DMS 273 treated with DMSO at 0.1 percent for 48 hours (cell line): ENCODE results near the gene ANKRD53.

Experiments
- DNase-seq: peaks from one replicate; lab custom pipeline; 2025; lab: John Stamatoyannopoulos, UW

ANKRD53 gene, protein sequence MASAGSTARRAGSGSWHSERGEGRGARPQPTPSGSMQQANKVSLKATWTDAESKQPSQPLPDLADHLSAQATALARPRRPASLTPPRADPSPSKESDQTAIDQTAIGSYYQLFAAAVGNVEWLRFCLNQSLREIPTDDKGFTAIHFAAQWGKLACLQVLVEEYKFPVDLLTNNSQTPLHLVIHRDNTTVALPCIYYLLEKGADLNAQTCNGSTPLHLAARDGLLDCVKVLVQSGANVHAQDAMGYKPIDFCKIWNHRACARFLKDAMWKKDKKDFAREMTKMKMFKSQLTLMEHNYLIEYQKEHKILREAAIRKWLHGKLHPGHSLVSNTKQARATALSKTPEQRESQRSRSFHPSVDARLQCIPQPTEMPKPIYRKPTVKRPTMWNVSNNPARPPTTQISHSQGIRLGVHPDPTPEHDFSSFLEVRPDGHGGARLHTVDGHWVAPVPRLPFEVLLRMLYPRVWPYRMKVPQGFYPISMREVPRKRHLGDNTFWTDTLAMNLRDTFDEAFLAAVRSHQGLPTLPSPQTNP

DNA sequence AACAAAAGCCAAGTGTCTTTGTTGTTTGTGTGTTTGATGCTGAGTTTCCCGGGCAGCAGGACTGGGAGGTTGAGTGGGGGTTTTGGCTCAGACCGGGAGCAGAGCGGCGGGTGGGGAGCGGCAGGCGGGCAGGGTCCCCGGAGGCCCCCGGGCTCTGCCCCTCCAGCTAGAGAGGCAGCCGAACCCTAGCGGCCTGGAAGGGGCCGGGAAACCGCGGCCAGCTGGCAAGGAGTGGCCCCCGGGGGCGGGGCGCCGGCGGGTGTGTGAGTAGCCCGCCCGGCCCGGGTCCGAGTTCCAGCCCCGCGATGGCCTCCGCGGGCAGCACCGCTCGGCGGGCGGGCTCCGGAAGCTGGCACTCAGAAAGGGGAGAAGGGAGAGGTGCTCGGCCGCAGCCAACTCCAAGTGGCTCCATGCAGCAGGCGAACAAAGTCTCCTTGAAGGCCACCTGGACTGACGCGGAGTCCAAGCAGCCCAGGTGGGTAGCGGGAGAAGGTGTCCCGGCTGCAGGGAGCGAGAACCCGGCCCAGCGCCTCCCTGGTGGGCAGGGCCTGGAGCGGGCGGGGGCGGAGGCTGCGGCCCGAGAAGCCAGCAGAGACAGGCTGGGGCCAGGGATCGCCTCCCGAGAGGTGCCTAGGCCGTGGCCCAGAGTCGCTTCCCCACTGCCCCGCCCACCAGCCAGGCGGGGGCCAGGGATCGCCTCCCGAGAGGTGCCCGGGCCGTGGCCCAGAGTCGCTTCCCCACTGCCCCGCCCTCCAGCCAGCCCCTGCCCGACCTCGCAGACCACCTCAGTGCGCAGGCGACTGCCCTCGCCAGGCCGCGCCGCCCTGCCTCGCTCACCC lies at the start of gene ANKRD53:
Gene ANKRD53 (plus strand): TSS at position 290 of the 839 bp plus-strand sequence. CDS start 16 bp downstream, at position 306.
- DNase-seq, result no peak

DNA sequence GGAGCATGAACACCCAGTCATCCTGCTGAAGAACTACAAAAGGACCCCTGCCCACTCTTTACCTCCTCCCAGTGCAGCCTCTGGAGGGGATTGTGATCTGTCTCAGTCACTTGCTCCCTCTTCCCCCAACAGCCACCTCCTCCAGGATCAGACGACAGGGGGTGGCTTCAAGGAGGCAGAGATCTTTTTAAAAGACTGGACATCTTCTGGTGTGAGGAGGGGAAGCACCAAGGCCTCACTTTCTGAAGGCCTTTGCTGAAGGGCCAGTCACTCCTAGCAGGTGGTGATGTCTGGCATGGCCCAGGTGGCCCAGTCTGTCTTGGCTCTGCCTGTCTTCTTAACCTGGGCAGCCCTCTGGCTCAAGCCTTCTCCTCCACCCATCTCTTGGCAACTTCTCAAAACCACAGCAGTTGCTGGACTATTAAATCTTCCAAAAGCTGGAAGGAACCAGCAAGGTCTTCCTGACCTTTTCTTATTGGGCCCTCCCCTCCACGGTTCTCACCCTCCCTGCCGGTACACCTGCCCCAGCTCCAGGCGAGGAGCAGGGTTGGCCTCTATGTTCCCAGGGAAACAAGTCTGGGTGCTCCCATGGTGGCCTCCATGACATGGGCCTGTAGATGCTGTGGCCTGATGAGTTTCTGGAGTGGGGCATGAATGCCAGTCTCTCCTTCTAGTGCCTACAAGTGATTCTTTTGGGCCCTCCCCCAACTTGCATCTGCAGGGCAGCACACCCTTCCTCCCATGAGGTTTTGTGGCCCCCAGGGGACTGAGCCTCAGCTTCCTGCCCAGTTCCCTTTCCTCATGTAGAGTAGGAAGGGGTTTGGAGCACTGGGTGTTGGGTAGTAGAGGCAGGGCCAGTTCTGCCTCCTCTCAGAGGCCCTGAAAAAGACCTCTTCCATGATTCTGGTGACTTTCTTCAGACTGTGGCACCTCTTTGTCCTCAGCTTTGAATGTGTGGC lies 47.8 kb upstream of the ANKRD53 start:
- no peak for DNase-seq

DNA sequence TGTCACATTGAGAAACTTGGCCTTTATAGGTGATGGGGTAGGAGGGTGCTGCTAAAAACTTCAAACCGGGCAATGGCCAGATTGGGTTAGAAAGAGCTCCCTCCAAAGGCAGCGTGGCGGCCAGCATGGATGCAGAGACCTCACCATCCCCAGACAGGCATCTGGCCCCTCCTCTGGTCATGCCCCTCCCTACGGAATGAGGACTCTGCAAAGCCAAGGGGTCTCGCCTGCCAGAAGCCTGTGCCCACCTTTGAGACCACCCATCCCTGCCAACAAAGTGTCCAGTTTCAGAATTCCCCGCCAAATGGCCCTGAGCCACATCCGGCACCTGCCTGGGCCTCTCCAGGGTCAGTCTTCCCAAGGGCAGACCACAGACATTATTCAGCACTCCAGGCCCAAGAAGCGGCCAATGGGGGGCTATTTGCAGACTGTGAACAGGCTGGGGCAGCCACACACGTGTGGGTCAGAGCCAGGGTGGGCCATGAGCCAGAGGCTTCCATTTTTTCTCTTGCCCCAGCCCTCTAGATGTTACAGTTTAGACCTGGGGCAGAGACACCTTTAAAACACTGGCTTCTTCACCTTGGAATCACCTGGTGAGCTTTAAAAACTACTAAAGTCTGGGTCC lies 46.9 kb upstream of the ANKRD53 start:
- no peak for DNase-seq

DNA sequence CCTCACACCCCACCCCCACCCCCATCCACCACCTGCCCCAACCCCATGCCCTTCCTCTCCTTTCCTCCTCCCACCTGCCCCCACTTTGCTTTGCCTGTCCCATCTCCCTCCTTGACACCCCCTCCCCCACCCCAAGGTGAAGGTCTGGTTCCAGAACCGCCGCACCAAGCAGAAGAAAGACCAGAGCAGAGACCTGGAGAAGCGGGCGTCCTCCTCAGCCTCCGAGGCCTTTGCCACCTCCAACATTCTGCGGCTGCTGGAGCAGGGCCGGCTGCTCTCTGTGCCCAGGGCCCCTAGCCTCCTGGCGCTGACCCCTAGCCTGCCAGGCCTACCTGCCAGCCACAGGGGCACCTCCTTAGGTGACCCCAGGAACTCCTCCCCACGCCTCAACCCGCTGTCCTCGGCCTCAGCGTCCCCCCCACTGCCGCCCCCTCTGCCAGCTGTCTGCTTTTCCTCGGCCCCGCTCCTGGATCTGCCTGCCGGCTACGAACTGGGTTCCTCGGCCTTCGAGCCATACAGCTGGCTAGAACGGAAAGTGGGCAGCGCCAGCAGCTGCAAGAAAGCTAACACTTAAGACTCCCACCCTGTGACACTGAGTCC lies 45.7 kb upstream of the ANKRD53 start:
- DNase-seq, result no peak

GRCh38 chr2:70934981-70935380 lies 43.4 kb upstream of the ANKRD53 start:
- no peak for DNase-seq

DNA sequence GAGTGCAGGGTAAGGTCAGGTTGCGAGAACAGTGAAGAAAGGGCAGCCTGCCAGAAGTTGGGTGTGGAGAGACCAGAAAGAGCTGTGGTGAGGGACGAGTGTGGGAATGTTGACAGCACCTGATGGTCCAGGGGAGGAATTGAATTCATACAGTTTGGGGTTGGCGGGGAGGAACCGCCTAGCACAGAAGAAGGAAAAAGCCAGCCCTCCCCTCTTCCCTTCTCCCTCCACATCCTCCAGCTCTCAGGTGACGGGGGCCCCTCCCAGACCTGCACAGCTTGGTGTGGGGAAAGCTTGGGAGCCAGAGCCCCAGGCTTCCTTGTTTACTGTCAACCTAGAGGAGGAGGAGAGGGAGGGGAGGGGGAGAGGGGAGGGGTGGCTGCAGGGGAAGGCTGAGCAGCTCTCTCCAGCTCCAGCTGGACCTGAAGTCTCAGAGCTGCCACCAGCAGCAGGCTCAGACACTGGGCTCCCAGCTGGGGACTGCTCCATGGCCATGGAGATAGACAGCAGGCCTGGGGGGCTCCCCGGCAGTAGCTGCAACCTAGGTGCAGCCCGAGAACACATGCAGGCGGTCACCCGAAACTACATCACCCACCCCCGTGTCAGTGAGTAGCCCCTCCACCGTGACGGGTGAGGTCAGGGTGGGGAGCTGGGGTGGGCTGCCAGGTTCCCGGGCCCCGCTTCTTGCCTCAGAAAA lies 42.8 kb upstream of the ANKRD53 start, which contains the start of gene ATP6V1B1:
Gene ATP6V1B1 (plus strand): TSS at position 433 of the 697 bp plus-strand sequence. CDS start 55 bp downstream, at position 488.
- peak; percentile 25 for DNase-seq

DNA sequence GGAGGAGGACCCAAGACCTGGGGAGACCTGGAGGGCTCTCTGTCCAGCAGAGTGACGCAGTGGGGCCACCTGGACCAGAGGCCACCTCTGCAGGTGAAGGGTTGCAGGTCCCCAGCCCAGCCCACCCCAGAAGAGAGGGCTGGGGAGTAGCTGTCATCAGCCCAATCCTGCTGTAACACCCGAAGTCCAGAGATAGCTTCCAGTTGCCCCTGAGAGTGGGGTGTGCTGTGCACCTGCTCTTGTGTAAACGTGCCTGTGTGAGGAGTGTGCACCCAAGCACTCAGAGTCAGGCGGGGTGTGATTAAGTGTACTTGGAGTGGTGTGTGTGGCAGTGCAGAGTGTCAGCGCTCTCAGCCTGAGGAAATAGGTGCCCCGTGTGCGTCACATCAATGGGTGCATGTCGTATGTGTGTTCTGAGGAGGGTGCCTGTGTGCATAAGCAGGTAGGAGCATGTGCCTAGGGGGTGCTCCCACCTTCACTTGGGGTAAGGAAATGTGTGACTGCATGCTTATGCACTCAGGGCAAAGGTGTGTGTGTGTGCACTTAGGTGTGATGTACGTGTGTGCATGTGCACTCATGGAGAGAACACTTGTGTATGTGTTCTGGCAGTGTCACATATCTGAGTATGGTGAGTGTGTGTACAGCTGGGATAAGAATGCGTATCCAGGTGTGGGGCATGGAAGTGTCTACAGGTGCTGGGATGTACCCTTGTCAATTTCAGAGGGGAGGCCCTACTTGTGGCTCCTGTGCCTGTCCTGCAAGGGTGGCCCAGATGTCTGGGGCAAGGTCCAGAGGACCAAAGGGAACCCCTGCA lies 42.1 kb upstream of the ANKRD53 start:
- DNase-seq, result no peak

GRCh38 chr2:70936979-70937811 lies 41.2 kb upstream of the ANKRD53 start:
- no peak for DNase-seq

- no peak for DNase-seq
These were observed 40.4 kb upstream of the ANKRD53 start for GRCh38 chr2:70937866-70938585.

DNA sequence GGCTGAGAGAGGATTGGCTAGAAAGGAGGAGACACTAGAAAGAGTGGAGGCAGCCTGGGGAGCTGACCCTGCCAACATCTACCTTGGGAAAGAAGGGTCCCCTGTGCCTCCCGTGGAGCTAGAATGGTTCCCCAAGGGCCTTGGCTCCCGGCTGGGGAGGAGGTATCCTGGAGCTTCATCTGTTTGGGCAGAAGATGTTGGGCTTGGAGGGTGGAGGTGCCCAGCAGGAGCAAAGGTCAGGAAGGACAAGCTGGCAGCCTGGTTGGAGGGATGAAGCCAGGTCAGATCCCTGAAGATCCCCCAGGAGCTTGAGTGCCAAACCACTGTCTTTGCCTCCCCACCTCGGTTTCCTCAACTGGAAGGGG lies 39.9 kb upstream of the ANKRD53 start:
- no peak for DNase-seq

DNA sequence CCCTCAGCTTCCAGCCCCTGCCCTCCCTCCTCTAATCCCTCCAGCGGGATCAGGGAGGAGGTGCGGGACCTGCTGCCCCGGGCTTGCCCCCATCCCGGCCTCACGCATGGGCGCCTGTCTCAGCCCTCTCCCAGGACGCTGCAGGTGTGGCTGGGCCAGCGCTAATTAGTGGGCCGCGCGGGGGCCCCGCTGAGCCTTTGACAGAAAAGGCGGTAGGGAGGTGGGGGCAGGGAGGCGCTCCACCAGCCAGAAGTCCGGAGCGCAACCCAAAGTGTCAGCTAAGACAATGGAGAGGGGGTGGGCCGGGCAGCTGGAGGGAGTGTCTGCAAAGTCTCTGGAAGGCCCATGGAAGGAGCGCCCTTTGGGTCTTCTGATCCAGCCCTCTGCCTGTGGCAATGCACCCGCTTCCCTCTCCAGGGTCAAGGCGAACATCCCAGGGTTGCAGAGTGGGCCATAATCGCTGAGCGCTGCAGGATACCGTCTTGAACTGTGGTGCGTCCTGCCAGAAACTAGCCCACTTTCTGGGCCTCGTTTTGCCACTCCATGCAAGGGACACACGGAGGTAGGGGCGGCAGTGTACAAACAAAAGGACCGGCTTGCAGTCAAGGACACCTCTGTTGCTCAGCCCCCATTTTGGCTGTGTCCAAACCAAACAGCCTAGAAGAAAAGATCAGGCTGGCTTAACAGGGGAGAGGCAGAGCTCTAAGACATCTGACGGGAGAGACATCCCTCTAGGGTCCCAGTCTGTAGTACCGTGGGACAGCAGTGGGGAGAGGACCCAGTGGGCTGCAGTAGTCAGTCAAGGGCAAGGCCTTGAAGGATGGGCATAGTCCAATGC lies 39.2 kb upstream of the ANKRD53 start:
- DNase-seq, result no peak

- no peak for DNase-seq
These were observed 38.4 kb upstream of the ANKRD53 start for GRCh38 chr2:70939839-70940580.

- no peak for DNase-seq
These were observed 37.2 kb upstream of the ANKRD53 start for GRCh38 chr2:70941186-70941585.

DNA sequence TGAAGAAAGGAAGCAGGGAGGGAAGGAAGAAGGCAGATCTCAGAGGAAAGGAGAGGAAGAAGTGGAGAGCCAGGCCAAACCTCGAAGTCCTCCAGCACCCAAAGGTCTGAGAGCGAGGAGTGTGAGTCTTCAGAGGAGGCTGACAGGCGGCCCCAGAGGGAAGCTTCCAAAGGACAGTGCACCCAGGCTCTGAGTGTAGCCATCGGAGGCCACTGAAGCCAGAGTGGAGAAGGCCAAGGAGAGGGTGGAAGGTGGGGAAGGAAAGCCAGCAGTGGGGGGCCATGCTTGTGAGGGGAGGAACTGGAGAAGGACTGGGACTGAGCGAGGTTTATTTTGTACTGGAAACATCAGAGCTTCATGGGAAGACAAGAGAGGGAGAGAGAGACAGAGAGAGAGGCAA lies 36.7 kb upstream of the ANKRD53 start:
- DNase-seq, result no peak

- DNase-seq, result no peak
These were observed 35.8 kb upstream of the ANKRD53 start for GRCh38 chr2:70942396-70943204.
